H4 (cell line): ENCODE measurements around the gene ENTPD5. TPM values are rescaled to one million over a fixed set of nuclear protein-coding genes. Genes with fewer than 3 reads are reported as not detected.

Experiments used
- DNase-seq: peaks from one replicate; pipeline ENCODE4 v3.0.0-alpha.2; 2015; ENCODE audit warnings: low spot score
- total RNA-seq: library from RNA; depleted of rRNA; stranded (reverse); fragments of >200 nt; shearing (Covaris generic); gene quantifications from 2 replicates; pipeline ENCODE4 v1.2.3, GENCODE V29; 2014; rRNA removed

Gene ENTPD5, protein sequence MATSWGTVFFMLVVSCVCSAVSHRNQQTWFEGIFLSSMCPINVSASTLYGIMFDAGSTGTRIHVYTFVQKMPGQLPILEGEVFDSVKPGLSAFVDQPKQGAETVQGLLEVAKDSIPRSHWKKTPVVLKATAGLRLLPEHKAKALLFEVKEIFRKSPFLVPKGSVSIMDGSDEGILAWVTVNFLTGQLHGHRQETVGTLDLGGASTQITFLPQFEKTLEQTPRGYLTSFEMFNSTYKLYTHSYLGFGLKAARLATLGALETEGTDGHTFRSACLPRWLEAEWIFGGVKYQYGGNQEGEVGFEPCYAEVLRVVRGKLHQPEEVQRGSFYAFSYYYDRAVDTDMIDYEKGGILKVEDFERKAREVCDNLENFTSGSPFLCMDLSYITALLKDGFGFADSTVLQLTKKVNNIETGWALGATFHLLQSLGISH
- 2.9 and 5.6 TPM in 2 replicates for total RNA-seq

GRCh38 chr14:74018586-74019407 is at the start of gene ENTPD5, which contains the start of gene BBOF1:
Gene ENTPD5 (minus strand): TSS chr14:74019288. CDS start chr14:73988102, 31,186 bp downstream.
Gene BBOF1 (plus strand): TSS chr14:74019349. CDS start chr14:74019479, 130 bp downstream.
- DNase-seq, result peak; percentile 71

DNA sequence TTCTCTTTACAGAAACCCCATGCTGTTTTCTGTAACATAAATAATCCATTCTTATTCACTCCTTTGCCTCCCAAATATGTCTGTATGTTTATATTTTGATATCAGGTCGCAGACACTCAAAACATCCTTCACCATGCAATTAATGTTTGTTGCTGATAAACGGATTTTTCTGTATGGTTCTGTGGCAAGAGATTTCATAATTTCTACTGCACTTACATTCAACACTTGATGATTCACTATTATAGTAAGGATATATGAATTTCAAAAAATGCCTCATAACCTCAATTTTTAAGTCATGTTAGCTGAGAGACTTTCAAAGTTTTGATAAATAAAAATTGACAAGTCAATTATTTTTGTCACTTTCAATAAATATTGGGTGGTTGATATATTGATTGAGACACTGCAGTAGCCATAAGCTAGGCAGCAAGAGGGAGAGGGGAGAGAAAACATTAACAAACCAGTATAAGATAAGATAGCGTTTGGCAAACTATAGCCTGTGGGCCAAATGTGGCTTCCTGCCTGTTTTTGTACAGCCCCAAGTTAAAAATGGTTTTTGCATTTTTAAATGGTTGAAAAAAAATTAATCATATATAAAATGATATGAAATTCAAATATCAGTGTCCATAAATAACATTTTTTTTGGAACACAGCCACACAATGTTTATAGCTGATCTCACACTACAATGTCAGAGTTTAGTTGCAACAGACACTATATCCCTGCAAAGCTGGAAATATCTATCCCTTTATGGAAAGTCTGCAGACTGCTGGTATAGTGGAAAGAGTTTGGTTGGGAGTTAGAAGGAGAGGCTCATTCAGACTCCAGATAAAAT is 46.9 kb upstream of the ENTPD5 start:
- DNase-seq, result no peak

DNA sequence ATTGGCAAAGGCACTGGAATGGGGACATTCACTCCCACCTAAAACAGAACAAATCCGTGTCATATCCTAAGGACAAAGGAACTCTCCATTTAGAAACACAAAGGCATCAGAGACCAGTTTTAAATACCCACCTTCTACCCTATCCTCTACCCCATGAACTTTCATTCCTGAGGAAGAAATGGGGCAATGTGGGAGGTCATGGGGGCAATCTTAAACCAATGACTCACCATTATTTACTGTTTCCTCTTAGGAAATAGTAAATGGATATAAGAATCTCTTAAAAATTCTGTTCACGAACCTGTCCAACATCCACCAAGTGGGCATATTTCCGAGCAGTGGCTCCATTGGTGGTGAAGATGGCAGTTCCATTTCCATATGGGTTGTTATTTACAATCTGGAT is 45.8 kb upstream of the ENTPD5 start:
- DNase-seq, result no peak

GRCh38 chr14:74064426-74064825 is 45.3 kb upstream of the ENTPD5 start:
- no peak for DNase-seq

- peak; percentile 60 for DNase-seq
Observed at GRCh38 chr14:74062809-74063150, 43.7 kb upstream of the ENTPD5 start.

- no peak for DNase-seq
Observed at GRCh38 chr14:74049876-74050495, 30.9 kb upstream of the ENTPD5 start.

DNA sequence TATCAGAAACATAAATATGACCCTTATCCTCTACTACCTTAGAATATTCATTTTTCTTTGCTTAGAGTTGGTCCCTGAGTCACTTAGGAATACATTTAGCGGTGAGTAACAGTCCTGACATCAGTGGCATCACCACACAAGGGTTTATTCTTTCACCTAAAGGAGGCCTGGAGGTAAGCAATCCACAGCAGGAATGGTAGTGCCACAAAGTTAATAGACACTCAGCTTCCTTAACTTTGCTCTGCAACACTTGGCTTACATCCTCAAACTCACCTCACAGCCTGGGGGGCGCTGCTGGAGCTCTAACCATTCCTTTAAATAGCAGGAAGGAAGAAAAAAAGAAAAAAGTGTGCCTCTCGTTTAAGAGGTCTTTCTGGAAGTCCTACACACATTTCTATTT is 29.2 kb upstream of the ENTPD5 start:
- DNase-seq, result peak; percentile 37

- DNase-seq, result no peak
Observed at GRCh38 chr14:74045522-74045921, 26.4 kb upstream of the ENTPD5 start.

DNA sequence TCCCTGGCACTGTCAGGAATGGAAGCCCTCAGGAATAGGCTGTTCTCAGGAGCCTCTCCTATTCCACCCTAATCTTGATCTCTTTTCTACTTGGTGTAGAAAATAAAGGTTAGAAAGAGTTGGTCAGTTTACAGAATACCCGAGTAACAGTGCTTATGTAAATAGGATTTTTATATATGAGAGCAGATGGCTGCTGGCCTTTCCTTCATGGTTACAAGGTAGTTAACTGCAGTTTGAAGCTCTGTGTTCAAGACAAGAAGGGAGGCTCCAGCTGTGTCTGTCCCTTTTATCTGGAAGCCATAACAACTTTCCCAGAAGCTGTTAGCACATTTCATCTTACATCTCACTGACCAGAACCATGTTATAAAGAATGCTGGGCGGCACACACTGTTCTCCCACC is 23.2 kb upstream of the ENTPD5 start:
- DNase-seq, result no peak

DNA sequence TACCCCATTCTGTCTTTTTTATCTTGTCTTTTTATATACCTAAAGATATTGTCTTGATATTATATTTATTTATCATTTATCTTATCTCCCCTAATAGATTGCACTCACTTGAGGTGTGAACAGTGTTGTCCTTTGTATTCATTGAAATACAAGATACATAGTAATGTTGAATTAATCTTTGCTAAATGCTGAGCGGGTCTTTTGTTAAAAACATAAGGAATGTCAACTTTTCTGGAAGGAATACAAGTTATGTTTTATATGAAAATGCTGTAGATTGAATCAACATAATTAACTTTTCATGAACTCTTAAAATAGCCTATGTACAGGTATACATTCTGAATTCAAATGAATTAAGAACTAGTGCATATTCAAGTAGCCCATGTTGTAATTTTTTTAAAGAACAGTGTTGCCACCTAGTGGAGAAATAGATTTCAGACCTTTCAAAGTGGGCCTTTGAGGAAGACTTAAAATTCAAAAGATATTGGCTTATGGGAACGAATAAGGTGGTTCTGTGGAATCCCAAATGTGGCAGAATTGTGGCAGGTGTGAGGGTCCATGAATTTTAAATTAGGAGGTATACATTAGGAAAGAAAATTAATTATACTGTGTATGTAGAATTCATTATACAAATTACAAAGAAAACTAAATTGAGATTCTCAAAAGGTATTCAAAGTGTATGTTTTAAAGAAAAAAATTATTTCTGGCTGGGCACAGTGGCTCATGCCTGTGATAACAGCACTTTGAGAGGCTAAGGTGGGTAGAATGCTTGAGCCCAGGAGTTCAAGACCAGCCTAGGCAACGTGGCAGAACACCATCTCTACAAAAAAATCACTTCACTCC is 19.2 kb upstream of the ENTPD5 start:
- DNase-seq, result peak; percentile 38

- DNase-seq, result no peak
Observed at GRCh38 chr14:74035556-74035955, 16.5 kb upstream of the ENTPD5 start.

- no peak for DNase-seq
Observed at GRCh38 chr14:74034572-74034971, 15.5 kb upstream of the ENTPD5 start.

- DNase-seq, result no peak
Observed at GRCh38 chr14:74029136-74029535, 10.0 kb upstream of the ENTPD5 start.

DNA sequence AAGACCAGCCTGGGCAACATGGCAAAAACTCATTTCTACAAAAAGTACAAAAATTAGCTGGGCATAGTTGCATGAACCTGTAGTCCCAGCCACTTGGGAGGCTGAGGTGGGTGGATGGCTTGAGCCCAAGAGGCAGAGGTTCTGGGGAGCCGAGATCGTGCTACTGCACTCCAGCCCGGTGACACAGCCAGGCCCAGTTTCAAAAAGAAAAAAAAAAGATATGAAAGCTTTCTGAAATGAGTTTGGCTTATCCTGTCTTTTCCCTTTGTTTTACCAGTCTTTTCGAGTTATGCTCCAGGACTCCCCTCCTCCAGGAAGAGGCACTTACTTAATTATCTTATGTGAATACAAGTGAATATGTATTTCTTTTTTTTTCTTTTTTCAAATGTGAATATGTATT is 3.3 kb upstream of the ENTPD5 start:
- no peak for DNase-seq

GRCh38 chr14:74019408-74020137 is 485 bp upstream of the ENTPD5 start:
- DNase-seq, result no peak

DNA sequence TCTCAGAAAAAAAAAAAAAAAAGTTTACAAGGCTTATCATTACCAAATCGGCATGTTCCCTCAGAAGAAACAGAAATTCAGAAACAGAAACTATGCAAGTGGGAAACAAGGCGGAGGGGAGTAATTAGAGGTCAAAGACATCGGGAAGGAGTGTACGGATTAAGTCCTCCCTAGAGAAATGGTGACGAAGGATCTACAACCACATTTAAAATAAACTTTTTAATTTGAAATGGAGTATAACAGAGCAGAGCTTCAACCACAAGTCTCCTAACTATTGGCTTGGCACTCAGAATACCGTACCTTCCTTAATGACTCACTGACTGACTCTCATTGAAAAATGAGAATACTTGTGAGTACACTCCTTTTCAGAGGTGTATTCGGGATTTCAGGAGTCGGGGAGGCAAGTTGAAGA is 908 bp downstream of the ENTPD5 start:
- peak; percentile 61 for DNase-seq

GRCh38 chr14:74015963-74016362 is 3.1 kb downstream of the ENTPD5 start:
- DNase-seq, result no peak

- no peak for DNase-seq
Observed at GRCh38 chr14:74015176-74015575, 3.9 kb downstream of the ENTPD5 start.

- no peak for DNase-seq
Observed at GRCh38 chr14:74014299-74014698, 4.8 kb downstream of the ENTPD5 start.
